ENCODE measurements around the gene ZNF574. TPM values are rescaled to one million over a fixed set of nuclear protein-coding genes. Genes with fewer than 3 reads are reported as not detected.

Gene ZNF574
- total RNA-seq, 1 donor from 2014 or later = 20.0 TPM

DNA sequence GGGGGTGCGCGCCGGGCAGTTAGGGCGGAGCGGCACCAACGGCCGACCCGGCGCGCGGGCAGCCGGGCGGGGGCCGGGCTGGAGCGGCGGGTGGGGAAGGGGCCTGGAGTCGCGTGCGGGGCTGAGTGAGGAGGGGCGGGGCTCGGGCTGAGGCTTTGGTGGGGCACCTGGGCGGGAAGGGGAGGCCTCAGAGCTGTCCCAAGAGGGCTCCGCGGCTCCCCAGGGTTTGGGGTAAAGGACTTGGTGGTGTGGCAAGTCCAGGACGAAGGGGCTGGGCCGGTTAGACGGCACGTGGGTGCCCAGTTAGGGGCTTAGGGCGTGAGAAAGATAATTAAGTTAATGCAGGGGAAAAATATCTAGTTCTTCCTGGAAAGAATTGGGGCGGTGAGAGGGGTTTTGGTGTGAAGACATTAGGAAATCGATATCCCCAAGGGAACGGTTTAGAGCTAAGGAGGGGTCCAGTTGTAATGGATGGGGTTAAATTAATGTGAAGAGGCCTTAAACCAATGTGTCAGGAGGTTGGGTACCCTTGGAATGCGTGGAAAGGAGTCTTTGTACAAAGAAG, 496 bp downstream of the ZNF574 start:
- peaks cover 21% of the 10 kb centered on the region for H3K4me1 ChIP-seq (ENCODE audit: insufficient read depth, low read length)
- H4K20me1 ChIP-seq (ENCODE audit: insufficient read depth, low read length) = peaks cover 49% of the 10 kb centered on the region
- Mint-ChIP-seq H3K27ac (ENCODE audit: unreplicated experiment) (peak overlapping the region; percentile 87), H3K36me3 (ENCODE audit: low read depth, unreplicated experiment) (peaks cover 12% of the 10 kb centered on the region), H3K27me3 (ENCODE audit: low read depth, unreplicated experiment) (no peaks in the 10 kb centered on the region), H3K4me1 (ENCODE audit: low read depth, unreplicated experiment) (peaks cover 25% of the 10 kb centered on the region), H3K9me3 (ENCODE audit: unreplicated experiment) (peaks cover 3% of the 10 kb centered on the region), H3K4me3 (ENCODE audit: unreplicated experiment) (peak overlapping the region; percentile 95)
- peak overlapping the region; percentile 62 for H3K27ac ChIP-seq (ENCODE audit: low read depth, low read length)
- peaks cover 17% of the 10 kb centered on the region for H3K36me3 ChIP-seq (ENCODE audit: insufficient read depth, low read length)
- H3K27me3 ChIP-seq (ENCODE audit: insufficient read depth, low read length) = no peaks in the 10 kb centered on the region
- no peak for DNase-seq (ENCODE audit: low read depth)
- H3K9me3 ChIP-seq (ENCODE audit: insufficient read depth, low read depth, low read length) = no peaks in the 10 kb centered on the region
- peak overlapping the region; percentile 88 for H3K4me3 ChIP-seq (ENCODE audit: insufficient read depth, low read depth, low read length)
- H3K79me2 ChIP-seq (ENCODE audit: insufficient read depth, low read length) = peaks cover 56% of the 10 kb centered on the region
- H2AFZ ChIP-seq (ENCODE audit: low read depth, low read length) = no peak overlapping the region
- TF ChIP-seq, protein P1, sequence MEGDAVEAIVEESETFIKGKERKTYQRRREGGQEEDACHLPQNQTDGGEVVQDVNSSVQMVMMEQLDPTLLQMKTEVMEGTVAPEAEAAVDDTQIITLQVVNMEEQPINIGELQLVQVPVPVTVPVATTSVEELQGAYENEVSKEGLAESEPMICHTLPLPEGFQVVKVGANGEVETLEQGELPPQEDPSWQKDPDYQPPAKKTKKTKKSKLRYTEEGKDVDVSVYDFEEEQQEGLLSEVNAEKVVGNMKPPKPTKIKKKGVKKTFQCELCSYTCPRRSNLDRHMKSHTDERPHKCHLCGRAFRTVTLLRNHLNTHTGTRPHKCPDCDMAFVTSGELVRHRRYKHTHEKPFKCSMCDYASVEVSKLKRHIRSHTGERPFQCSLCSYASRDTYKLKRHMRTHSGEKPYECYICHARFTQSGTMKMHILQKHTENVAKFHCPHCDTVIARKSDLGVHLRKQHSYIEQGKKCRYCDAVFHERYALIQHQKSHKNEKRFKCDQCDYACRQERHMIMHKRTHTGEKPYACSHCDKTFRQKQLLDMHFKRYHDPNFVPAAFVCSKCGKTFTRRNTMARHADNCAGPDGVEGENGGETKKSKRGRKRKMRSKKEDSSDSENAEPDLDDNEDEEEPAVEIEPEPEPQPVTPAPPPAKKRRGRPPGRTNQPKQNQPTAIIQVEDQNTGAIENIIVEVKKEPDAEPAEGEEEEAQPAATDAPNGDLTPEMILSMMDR (IDR thresholded peaks at IDR 0.05; ENCODE audit: insufficient read depth, low read depth, low read length) = no peak
- no peak for TF ChIP-seq EZH2 (IDR thresholded peaks at IDR 0.05; ENCODE audit: insufficient read depth, low read length)
- no peak for FAIRE-seq
- peak overlapping the region; percentile 97 for H3K4me2 ChIP-seq (ENCODE audit: low read length)
- peak overlapping the region; percentile 88 for H3K9ac ChIP-seq (ENCODE audit: low read length)

DNA sequence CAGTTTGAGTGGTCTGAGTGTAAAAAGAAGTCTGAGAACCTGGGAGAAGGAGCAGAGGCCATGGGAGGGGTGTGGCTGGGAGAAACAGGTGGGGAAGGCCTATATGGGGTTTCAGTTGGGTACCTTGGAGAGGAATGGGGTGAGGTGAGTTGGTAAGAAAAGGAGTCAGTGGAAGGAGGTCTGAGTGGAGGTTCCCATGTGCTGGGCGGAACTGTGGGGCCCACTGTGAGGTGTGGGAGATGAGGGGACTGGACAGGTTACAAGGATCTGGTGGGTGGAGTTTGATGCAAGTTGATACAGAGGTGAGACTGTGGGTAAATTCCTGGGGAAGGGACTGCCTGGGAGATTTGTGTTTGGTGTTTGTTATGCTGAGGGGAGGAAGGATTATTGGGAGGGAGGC, 2.1 kb downstream of the ZNF574 start:
- H4K20me1 ChIP-seq (ENCODE audit: insufficient read depth, low read length) = peaks cover 58% of the 10 kb centered on the region
- H3K36me3 Mint-ChIP-seq (ENCODE audit: low read depth, unreplicated experiment) = peaks cover 15% of the 10 kb centered on the region
- no peak for FAIRE-seq

More for the DNA sequence above, 2.1 kb downstream of the ZNF574 start:
- peaks cover 24% of the 10 kb centered on the region for H3K36me3 ChIP-seq (ENCODE audit: insufficient read depth, low read length)
- TF ChIP-seq EZH2 (IDR thresholded peaks at IDR 0.05; ENCODE audit: insufficient read depth, low read length) = no peak
- TF ChIP-seq, protein P1 (IDR thresholded peaks at IDR 0.05; ENCODE audit: insufficient read depth, low read depth, low read length) = no peak
- H2AFZ ChIP-seq (ENCODE audit: low read depth, low read length) = no peak overlapping the region
- H3K9ac ChIP-seq (ENCODE audit: low read length) = peak overlapping the region; percentile 88
- no peak overlapping the region for H3K27ac ChIP-seq (ENCODE audit: low read depth, low read length)
- H3K4me1 ChIP-seq (ENCODE audit: insufficient read depth, low read length) = peaks cover 21% of the 10 kb centered on the region
- no peak for DNase-seq (ENCODE audit: low read depth)
- peak overlapping the region; percentile 97 for H3K4me2 ChIP-seq (ENCODE audit: low read length)
- no peaks in the 10 kb centered on the region for H3K27me3 ChIP-seq (ENCODE audit: insufficient read depth, low read length)
- Mint-ChIP-seq H3K27ac (ENCODE audit: unreplicated experiment) (peak overlapping the region; percentile 66), H3K4me3 (ENCODE audit: unreplicated experiment) (peak overlapping the region; percentile 95), H3K4me1 (ENCODE audit: low read depth, unreplicated experiment) (peaks cover 32% of the 10 kb centered on the region), H3K27me3 (ENCODE audit: low read depth, unreplicated experiment) (no peaks in the 10 kb centered on the region), H3K9me3 (ENCODE audit: unreplicated experiment) (peaks cover 3% of the 10 kb centered on the region)
- H3K9me3 ChIP-seq (ENCODE audit: insufficient read depth, low read depth, low read length) = no peaks in the 10 kb centered on the region
- peak overlapping the region; percentile 88 for H3K4me3 ChIP-seq (ENCODE audit: insufficient read depth, low read depth, low read length)
- peaks cover 64% of the 10 kb centered on the region for H3K79me2 ChIP-seq (ENCODE audit: insufficient read depth, low read length)

All from astrocyte (in vitro differentiated cells and primary cell).